ENCODE results near the gene RNF213. TPM values are rescaled to one million over a fixed set of nuclear protein-coding genes. Genes with fewer than 3 reads are reported as not detected.

Gene RNF213
- total RNA-seq, 1 experiment from 2014 or later = 179 TPM

DNA sequence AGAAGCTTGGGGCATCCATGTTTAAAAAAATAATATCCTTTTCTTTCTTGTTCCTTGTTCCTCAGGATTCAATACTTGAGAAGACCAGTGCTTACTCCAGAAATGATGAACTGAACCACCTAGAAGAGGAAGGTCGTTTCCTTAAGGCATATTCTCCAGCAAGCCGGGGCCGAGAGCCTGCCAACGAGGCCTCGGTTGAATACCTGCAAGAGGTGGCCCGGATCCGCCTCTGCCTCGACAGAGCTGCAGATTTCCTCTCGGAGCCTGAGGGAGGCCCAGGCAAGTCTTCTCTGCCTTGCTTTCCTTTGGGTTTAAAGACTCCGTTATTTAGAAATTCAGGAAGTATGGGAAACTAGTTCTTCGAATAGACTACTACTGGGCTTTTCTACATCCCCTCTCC is 111.8 kb downstream of the RNF213 start:
- TF ChIP-seq EZH2 (IDR thresholded peaks at IDR 0.05; ENCODE audit: low read depth) (no peak), CTCF (conservative IDR thresholded peaks at IDR 0.05) (no peak)
- intact Hi-C loops (cut with micrococcal nuclease; ENCODE audit: unreplicated experiment) = no loop called here
- no peak for DNase-seq
- BruUV-seq (replicated peaks) = no TSS peak
- no peaks in the 10 kb centered on the region for H3K4me1 ChIP-seq (replicated peaks; ENCODE audit: insufficient read depth)
- no peaks in the 10 kb centered on the region for H3K9me2 ChIP-seq (ENCODE audit: insufficient read depth)
- no peak overlapping the region for H3K27ac ChIP-seq
- H3K27me3 ChIP-seq (ENCODE audit: insufficient read depth, low read depth) = no peaks in the 10 kb centered on the region
- POLR2A ChIA-PET (ENCODE audit: unreplicated experiment) = no interaction called here
- no peaks in the 10 kb centered on the region for H3K9me3 ChIP-seq (ENCODE audit: insufficient read depth, low read depth)
- peaks cover 6% of the 10 kb centered on the region; the same call in 1 of the 2 replicates for H3K36me3 ChIP-seq (ENCODE audit: low read depth)
- CTCF ChIA-PET = no interaction called here
- no peak overlapping the region for H3K4me3 ChIP-seq
- no peaks in the 10 kb centered on the region for H3K79me2 ChIP-seq (ENCODE audit: low read depth)
- no peak overlapping the region for H3K4me2 ChIP-seq
- no peaks in the 10 kb centered on the region for H3F3A ChIP-seq (ENCODE audit: insufficient read depth, low read depth)
- H4K20me1 ChIP-seq (ENCODE audit: insufficient read depth) = no peaks in the 10 kb centered on the region
- no peak overlapping the region for H2AFZ ChIP-seq

DNA sequence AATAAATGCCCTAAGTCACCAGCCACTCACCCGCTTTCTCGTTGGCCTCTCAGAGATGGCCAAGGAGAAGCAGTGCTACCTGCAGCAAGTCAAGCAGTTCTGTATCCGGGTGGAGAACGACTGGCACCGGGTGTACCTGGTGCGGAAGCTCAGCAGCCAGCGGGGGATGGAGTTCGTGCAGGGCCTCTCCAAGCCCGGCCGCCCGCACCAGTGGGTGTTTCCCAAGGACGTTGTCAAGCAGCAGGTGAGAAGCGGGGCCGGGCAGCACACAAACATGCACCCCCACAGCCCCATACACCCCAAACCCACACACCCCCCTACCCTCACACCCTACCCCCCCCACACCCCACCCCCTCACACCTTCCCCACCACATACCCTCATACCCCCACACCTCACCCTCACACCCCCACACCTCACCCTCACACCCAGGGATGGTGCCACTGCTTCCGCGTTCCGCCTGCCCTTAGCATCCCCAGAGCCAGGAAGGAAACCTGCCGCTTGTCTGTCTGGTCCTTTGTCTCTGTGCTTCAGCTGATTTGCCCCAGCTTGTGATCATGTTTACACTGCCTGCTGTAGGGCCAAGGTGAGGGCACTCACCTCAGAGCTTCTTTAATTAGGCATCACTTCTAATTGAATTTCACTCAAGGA is 112.4 kb downstream of the RNF213 start:
- Histone ChIP-seq H3K79me2 (ENCODE audit: low read depth) (no peaks in the 10 kb centered on the region), H2AFZ (no peak overlapping the region), H3K9me3 (ENCODE audit: insufficient read depth, low read depth) (no peaks in the 10 kb centered on the region), H3K36me3 (ENCODE audit: low read depth) (peaks cover 6% of the 10 kb centered on the region; the same call in 1 of the 2 replicates), H3K4me3 (no peak overlapping the region), H4K20me1 (ENCODE audit: insufficient read depth) (no peaks in the 10 kb centered on the region), H3K4me1 (replicated peaks; ENCODE audit: insufficient read depth) (no peaks in the 10 kb centered on the region), H3K27me3 (ENCODE audit: insufficient read depth, low read depth) (no peaks in the 10 kb centered on the region), H3K4me2 (no peak overlapping the region), H3F3A (ENCODE audit: insufficient read depth, low read depth) (no peaks in the 10 kb centered on the region), H3K9me2 (ENCODE audit: insufficient read depth) (no peaks in the 10 kb centered on the region), H3K27ac (no peak overlapping the region)
- no peak for DNase-seq
- ChIA-PET CTCF (no interaction called here), POLR2A (ENCODE audit: unreplicated experiment) (no interaction called here)
- TF ChIP-seq CTCF (conservative IDR thresholded peaks at IDR 0.05) = no peak
- no peak for TF ChIP-seq EZH2 (IDR thresholded peaks at IDR 0.05; ENCODE audit: low read depth)
- no TSS peak for BruUV-seq (replicated peaks)
- intact Hi-C loops (cut with micrococcal nuclease; ENCODE audit: unreplicated experiment) = no loop called here

- Histone ChIP-seq H3K27ac (no peak overlapping the region), H3F3A (ENCODE audit: insufficient read depth, low read depth) (no peaks in the 10 kb centered on the region), H3K4me3 (no peak overlapping the region), H3K9me3 (ENCODE audit: insufficient read depth, low read depth) (no peaks in the 10 kb centered on the region), H3K27me3 (ENCODE audit: insufficient read depth, low read depth) (no peaks in the 10 kb centered on the region), H3K4me2 (no peak overlapping the region), H2AFZ (no peak overlapping the region), H3K4me1 (replicated peaks; ENCODE audit: insufficient read depth) (no peaks in the 10 kb centered on the region), H4K20me1 (ENCODE audit: insufficient read depth) (no peaks in the 10 kb centered on the region), H3K9me2 (ENCODE audit: insufficient read depth) (no peaks in the 10 kb centered on the region), H3K79me2 (ENCODE audit: low read depth) (no peaks in the 10 kb centered on the region), H3K36me3 (ENCODE audit: low read depth) (peaks cover 6% of the 10 kb centered on the region; the same call in 1 of the 2 replicates)
- ChIA-PET CTCF (no interaction called here), POLR2A (ENCODE audit: unreplicated experiment) (no interaction called here)
- TF ChIP-seq EZH2 (IDR thresholded peaks at IDR 0.05; ENCODE audit: low read depth) = no peak
- no peak for TF ChIP-seq CTCF (conservative IDR thresholded peaks at IDR 0.05)
- intact Hi-C loops (cut with micrococcal nuclease; ENCODE audit: unreplicated experiment) = no loop called here
- no TSS peak for BruUV-seq (replicated peaks)
- DNase-seq = no peak
Measured at GRCh38 chr17:80374039-80374731, 113.5 kb downstream of the RNF213 start.

Measured in PC-9 (cell line).